Islet of Langerhans (tissue), 1 donor: ENCODE data around the gene NDUFS3.

Source experiments
- FAIRE-seq: peaks from one replicate; lab custom pipeline; 2011; peaks lifted over from hg19 to GRCh38; lab: Jason Lieb, UNC

The NDUFS3 gene

GRCh38 chr11:47591764-47592163, 12.9 kb downstream of the NDUFS3 start:
- FAIRE-seq, result no peak

DNA sequence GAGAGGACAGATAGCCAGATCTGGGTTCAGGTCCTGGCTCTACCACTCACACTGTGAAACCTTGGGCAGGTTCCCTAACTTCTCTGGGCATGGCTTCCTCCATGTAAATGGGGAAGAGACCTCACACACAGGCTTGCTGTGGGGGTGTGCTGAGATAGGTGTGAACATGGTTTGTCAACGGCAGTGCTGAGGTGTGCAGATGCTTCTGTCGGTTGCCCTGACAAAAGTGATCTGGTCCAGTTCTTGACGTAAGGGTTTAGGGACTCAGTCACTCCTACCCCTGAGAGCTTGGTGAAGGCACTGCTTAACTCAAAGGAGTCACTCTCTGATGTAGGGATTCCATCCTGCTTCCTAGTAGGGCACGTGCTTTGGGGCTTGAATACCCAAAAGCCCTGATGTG, 13.4 kb downstream of the NDUFS3 start:
- FAIRE-seq, result no peak

DNA sequence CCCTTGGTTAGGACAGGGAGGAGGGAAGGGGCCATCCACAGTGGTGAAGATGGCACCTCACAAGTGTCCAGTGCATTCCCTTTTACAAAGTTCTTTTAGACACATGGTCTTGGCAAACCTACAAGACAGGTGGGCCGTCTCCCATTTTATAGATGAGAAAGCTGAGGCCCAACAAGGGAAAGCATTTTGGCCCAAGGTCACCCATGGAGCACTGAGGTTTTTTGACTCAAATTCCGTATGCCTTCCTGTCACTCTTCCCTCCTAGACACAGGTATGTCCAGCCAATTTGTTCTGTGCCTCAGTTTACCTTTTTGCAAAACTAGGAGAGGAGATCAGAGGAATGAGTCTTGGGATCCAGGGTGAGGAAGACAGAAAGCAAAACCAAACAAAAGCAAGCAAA, 14.1 kb downstream of the NDUFS3 start:
- no peak for FAIRE-seq

DNA sequence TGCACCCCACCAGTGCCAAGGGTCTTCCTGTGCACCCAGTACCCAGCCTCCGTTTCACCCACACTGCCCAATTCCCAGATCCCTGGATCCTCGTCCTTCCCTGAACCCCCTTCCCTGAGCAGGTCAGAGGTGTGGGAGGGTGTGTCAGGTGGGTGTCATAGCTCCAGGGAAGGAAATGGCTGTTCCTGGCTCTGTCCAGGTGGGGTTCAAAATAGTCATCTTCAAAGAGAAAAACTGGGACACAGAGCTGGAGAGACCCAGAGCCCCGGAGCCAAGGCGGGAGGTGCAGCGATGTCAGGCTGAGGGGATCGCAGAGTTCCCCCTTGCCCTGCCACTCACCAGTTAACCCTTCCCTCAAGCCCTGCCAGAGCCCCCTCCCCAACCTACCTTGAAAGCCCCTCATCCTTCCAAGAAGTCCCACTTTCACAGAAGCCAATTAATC, 14.6 kb downstream of the NDUFS3 start:
- no peak for FAIRE-seq

- no peak for FAIRE-seq
Measured at GRCh38 chr11:47593934-47594855, 15.3 kb downstream of the NDUFS3 start, which contains the start of gene C1QTNF4. Gene C1QTNF4, minus strand, starts transcription at chr11:47594411. Its CDS starts 3,601 bp downstream, at chr11:47590810.

DNA sequence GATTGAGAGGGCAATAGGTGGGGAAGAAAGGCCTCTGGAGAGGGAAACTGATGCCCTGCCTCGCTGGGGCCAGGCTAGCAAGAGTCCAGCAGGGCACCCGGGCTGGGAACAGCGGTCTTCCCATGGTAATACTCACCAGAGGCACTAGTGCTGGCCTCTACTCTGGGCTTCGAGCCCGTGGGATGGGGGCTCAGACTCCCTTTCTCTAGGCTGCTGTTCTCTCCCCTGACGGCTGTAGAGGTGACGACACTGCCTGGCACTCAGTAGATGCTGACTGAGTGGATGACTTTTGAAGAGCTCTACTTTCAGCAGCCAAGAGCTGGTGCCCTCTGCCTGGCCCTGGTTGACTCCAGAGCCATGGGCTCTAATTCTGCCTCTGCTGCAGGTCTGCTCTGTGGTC, 16.2 kb downstream of the NDUFS3 start:
- FAIRE-seq, result no peak

- no peak for FAIRE-seq
Measured at GRCh38 chr11:47595967-47596366, 17.1 kb downstream of the NDUFS3 start.

- no peak for FAIRE-seq
Measured at GRCh38 chr11:47599902-47600301, 21.0 kb downstream of the NDUFS3 start.

GRCh38 chr11:47603295-47603694, 24.4 kb downstream of the NDUFS3 start:
- no peak for FAIRE-seq

GRCh38 chr11:47605921-47606320, 27.0 kb downstream of the NDUFS3 start:
- no peak for FAIRE-seq

DNA sequence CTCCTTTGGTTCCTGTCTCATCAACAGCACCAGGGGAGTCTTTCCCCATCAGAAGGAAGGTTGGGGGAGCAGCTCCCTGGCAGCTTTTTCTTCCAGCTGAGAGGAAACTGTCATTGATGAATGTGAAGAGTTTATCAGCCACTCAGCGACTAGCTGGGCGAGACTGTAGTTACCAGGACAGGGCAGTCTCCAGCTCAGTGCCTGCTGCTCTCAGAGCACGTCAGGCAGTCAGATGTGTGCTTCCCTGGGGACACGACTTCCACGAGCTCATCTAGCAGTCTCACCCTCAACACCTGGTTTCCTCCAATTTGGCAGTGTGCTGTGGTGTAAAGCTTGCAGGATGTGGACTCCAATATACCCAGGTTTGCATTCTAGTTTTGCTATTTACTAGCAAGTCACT, 27.9 kb downstream of the NDUFS3 start:
- no peak for FAIRE-seq

DNA sequence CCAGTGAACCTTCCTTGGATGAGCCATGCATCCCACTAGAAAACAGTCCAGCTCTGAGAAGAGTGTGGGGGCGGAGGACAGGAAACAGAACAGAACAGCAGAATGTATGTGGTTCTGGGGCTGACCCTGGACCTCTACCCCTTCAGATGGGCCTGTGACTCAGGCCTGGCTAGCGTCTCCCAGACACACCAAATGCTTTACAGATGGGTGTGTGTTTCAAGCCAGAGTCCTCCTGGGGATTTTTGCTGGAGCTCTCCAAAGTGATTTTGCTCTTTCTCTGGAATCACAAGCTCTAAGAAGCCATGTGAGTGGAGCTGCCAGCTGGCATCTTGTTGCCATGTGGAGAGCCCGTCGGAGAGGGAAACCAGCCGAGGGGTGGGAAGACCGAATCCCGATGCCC, 28.5 kb downstream of the NDUFS3 start:
- no peak for FAIRE-seq

GRCh38 chr11:47609675-47610074, 30.8 kb downstream of the NDUFS3 start:
- no peak for FAIRE-seq

- FAIRE-seq, result no peak
Measured at GRCh38 chr11:47611348-47611794, 32.5 kb downstream of the NDUFS3 start.

- FAIRE-seq, result no peak
Measured at GRCh38 chr11:47615249-47615648, 36.4 kb downstream of the NDUFS3 start.

DNA sequence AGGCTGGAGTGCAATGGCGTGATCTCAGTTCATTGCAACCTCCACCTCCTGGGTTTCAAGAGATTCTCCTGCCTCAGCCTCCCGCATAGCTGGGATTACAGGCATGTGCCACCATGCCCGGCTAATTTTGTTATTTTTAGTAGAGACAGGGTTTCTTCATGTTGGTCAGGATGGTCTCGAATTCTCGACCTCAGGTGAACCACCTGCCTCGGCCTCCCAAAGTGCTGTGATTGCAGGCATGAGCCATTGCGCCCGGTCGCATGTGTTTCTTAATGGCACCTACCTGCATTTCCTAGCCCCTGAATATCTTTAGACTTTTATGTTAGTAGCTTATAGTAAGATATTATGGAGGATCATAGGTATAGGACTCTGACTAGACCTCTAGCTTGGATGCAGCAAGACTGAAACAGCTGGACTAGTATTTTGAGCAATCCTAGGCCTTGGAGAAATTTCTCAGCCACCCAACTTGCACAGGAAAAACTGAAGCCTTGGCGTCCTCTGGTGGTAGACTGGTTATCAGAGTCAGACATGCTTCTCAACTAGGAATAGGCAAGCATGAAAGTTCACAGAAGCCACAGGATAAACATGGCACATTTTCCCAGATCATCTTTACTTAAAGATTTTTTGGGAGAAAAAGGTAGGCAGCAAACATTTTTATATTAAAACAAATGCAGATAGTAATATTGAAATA, 38.0 kb downstream of the NDUFS3 start:
- FAIRE-seq, result no peak

GRCh38 chr11:47617417-47617809, 38.5 kb downstream of the NDUFS3 start:
- no peak for FAIRE-seq

DNA sequence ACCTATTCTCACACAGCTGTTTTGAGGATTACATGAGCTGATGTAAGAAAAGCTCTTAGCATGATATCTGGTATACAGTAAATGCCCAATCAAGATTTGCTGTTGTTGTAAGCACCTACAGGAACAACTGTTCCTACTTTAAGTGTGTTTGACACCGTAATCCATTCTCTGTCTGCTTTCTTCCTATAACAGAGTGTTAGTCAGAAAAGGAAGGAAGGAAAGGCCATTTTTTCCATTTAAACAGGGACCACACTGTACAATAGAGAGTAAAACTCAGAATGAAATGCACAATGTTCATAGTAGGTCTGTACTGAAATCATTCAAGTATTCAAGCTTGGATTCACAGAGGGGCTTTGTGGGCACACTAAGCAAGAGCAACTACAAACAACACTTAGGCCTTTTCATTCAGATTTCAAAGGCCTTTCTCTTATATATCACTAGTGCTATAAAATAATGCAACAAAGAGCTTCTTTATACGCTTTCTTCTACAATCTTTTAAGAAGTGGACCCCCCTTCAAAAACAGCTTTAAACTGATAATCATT, 42.0 kb downstream of the NDUFS3 start:
- no peak for FAIRE-seq

- FAIRE-seq, result no peak
Measured at GRCh38 chr11:47626234-47626633, 47.4 kb downstream of the NDUFS3 start.

DNA sequence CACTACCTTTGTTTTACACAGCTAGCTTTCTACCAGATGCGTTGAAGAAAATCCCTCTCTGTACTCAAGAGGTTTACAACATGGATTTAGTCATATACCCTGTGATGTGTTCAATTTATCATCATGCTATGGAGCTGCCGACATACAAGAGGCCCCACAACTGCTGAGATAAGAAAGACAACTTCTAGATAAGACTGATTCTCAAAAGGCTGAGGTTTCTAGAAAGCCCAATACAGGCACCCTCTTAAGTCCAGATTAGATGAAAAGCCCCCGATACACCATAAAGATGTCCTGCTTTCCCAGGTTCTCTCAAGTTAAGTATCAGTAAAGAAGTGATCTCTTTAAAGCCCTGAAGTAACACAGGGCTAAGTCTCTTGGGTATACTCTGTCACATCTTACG, 49.2 kb downstream of the NDUFS3 start:
- FAIRE-seq, result no peak

DNA sequence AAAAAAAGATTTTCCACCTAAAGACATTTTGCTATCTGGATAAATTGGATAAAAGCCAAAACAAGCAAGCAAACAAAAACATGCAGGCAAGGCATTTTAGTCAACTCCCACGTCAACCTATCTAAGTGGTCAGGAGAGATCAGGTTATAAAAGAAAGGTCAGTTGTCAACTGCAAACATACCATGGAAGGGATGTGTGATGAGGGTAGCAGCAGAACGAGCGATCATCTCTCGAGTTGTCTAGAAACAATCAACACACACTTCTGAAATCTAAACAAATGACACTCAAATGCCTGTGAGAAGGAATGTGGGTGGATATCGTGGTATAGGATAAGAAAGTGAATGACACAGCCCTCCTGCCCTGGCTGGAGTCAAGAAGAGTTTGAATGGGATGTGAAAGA, 52.6 kb downstream of the NDUFS3 start:
- FAIRE-seq, result no peak
